ENCODE results near the gene ZCCHC2.

The ZCCHC2 gene

GRCh38 chr18:62576845-62577512 lies 54.2 kb downstream of the ZCCHC2 start:
- DNase-seq (ENCODE audit: low read depth in 1 of 2, low spot score in 1 of 2), result no peak

GRCh38 chr18:62577765-62578164 lies 54.9 kb downstream of the ZCCHC2 start:
- DNase-seq (ENCODE audit: low read depth in 1 of 2, low spot score in 1 of 2), result no peak

GRCh38 chr18:62578980-62579511 lies 56.2 kb downstream of the ZCCHC2 start:
- DNase-seq (ENCODE audit: low read depth in 1 of 2, low spot score in 1 of 2), result no peak

- no peak for DNase-seq (ENCODE audit: low read depth in 1 of 2, low spot score in 1 of 2)
These were observed 60.6 kb downstream of the ZCCHC2 start for GRCh38 chr18:62583376-62583775.

- peak; percentile 55 to 65 for DNase-seq (ENCODE audit: low read depth in 1 of 2, low spot score in 1 of 2)
These were observed 61.7 kb downstream of the ZCCHC2 start for GRCh38 chr18:62584241-62585120.

- peak in 1 of 2 donors; percentile 27 for DNase-seq (ENCODE audit: low read depth in 1 of 2, low spot score in 1 of 2)
These were observed 62.7 kb downstream of the ZCCHC2 start for GRCh38 chr18:62585274-62586150.

- DNase-seq (ENCODE audit: low read depth in 1 of 2, low spot score in 1 of 2), result peak; percentile 15 to 55
These were observed 63.4 kb downstream of the ZCCHC2 start for GRCh38 chr18:62586151-62586774.

GRCh38 chr18:62586781-62587487 lies 64.1 kb downstream of the ZCCHC2 start:
- no peak for DNase-seq (ENCODE audit: low read depth in 1 of 2, low spot score in 1 of 2)

- no peak for DNase-seq (ENCODE audit: low read depth in 1 of 2, low spot score in 1 of 2)
These were observed 64.9 kb downstream of the ZCCHC2 start for GRCh38 chr18:62587689-62588088.

- no peak for DNase-seq (ENCODE audit: low read depth in 1 of 2, low spot score in 1 of 2)
These were observed 65.4 kb downstream of the ZCCHC2 start for GRCh38 chr18:62588217-62588616.

- no peak for DNase-seq (ENCODE audit: low read depth in 1 of 2, low spot score in 1 of 2)
These were observed 68.2 kb downstream of the ZCCHC2 start for GRCh38 chr18:62590799-62591590.

GRCh38 chr18:62596145-62597005 lies 73.5 kb downstream of the ZCCHC2 start:
- no peak for DNase-seq (ENCODE audit: low read depth in 1 of 2, low spot score in 1 of 2)

- no peak for DNase-seq (ENCODE audit: low read depth in 1 of 2, low spot score in 1 of 2)
These were observed 79.0 kb downstream of the ZCCHC2 start for GRCh38 chr18:62601871-62602270.

- no peak for DNase-seq (ENCODE audit: low read depth in 1 of 2, low spot score in 1 of 2)
These were observed 79.9 kb downstream of the ZCCHC2 start for GRCh38 chr18:62602706-62603105.

GRCh38 chr18:62603211-62603610 lies 80.4 kb downstream of the ZCCHC2 start:
- DNase-seq (ENCODE audit: low read depth in 1 of 2, low spot score in 1 of 2), result no peak

GRCh38 chr18:62603979-62604378 lies 81.2 kb downstream of the ZCCHC2 start:
- DNase-seq (ENCODE audit: low read depth in 1 of 2, low spot score in 1 of 2), result no peak

GRCh38 chr18:62605685-62606084 lies 82.9 kb downstream of the ZCCHC2 start:
- no peak for DNase-seq (ENCODE audit: low read depth in 1 of 2, low spot score in 1 of 2)

- DNase-seq (ENCODE audit: low read depth in 1 of 2, low spot score in 1 of 2), result no peak
These were observed 83.3 kb downstream of the ZCCHC2 start for GRCh38 chr18:62606106-62606505.
